ENCODE results near the gene TSPAN18. TPM values are rescaled to one million over a fixed set of nuclear protein-coding genes. Genes with fewer than 3 reads are reported as not detected.

The TSPAN18 gene
- total RNA-seq, 3 donors from 2014 or later: 1.0 to 2.0 (median 1.8) TPM

DNA sequence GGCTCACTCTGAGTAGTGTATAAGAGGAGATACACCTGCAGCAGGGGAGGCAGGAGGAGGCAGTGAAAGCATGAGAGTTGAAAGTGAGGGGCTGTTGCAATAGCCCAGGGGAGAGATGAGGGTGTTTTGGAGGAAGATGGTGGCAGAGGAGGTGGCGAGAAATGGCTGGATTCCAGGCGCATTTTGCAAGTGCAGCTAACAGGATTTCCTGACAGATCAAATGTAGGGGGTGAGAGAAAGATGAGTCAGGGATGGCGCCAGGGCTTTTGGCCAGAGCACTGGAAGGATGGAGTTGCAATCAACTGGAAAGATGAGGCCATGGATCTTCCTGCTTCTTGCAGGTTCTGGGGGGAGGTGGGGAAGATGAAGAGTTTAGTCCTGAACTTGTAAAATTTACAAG, 16.8 kb upstream of the TSPAN18 start:
- intact Hi-C loops (cut with DNase I; ENCODE audit: low total_unique reads): no loop called here
- Histone ChIP-seq H3K27ac (no peak overlapping the region), H3K4me3 (no peak overlapping the region), H3K9me3 (no peaks in the 10 kb centered on the region), H3K36me3 (no peaks in the 10 kb centered on the region), H3K27me3 (no peaks in the 10 kb centered on the region), H3K4me1 (no peaks in the 10 kb centered on the region)
- DNase-seq (ENCODE audit: low spot score in 2 of 2): no peak
- TF ChIP-seq, protein P1, sequence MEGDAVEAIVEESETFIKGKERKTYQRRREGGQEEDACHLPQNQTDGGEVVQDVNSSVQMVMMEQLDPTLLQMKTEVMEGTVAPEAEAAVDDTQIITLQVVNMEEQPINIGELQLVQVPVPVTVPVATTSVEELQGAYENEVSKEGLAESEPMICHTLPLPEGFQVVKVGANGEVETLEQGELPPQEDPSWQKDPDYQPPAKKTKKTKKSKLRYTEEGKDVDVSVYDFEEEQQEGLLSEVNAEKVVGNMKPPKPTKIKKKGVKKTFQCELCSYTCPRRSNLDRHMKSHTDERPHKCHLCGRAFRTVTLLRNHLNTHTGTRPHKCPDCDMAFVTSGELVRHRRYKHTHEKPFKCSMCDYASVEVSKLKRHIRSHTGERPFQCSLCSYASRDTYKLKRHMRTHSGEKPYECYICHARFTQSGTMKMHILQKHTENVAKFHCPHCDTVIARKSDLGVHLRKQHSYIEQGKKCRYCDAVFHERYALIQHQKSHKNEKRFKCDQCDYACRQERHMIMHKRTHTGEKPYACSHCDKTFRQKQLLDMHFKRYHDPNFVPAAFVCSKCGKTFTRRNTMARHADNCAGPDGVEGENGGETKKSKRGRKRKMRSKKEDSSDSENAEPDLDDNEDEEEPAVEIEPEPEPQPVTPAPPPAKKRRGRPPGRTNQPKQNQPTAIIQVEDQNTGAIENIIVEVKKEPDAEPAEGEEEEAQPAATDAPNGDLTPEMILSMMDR (IDR thresholded peaks at IDR 0.05): no peak
- TF ChIP-seq POLR2A (IDR thresholded peaks at IDR 0.05) (no peak), POLR2AphosphoS5 (IDR thresholded peaks at IDR 0.05) (no peak)

GRCh38 chr11:44711113-44711786, 15.5 kb upstream of the TSPAN18 start:
- no peak for TF ChIP-seq POLR2AphosphoS5 (IDR thresholded peaks at IDR 0.05)
- TF ChIP-seq, protein P1 (IDR thresholded peaks at IDR 0.05): no peak
- TF ChIP-seq POLR2A (IDR thresholded peaks at IDR 0.05): no peak
- intact Hi-C loops (cut with DNase I; ENCODE audit: low total_unique reads): no loop called here
- Histone ChIP-seq H3K4me3 (no peak overlapping the region), H3K27me3 (no peaks in the 10 kb centered on the region), H3K27ac (no peak overlapping the region), H3K36me3 (no peaks in the 10 kb centered on the region), H3K4me1 (no peaks in the 10 kb centered on the region), H3K9me3 (no peaks in the 10 kb centered on the region)
- no peak for DNase-seq (ENCODE audit: low spot score in 2 of 2)

DNA sequence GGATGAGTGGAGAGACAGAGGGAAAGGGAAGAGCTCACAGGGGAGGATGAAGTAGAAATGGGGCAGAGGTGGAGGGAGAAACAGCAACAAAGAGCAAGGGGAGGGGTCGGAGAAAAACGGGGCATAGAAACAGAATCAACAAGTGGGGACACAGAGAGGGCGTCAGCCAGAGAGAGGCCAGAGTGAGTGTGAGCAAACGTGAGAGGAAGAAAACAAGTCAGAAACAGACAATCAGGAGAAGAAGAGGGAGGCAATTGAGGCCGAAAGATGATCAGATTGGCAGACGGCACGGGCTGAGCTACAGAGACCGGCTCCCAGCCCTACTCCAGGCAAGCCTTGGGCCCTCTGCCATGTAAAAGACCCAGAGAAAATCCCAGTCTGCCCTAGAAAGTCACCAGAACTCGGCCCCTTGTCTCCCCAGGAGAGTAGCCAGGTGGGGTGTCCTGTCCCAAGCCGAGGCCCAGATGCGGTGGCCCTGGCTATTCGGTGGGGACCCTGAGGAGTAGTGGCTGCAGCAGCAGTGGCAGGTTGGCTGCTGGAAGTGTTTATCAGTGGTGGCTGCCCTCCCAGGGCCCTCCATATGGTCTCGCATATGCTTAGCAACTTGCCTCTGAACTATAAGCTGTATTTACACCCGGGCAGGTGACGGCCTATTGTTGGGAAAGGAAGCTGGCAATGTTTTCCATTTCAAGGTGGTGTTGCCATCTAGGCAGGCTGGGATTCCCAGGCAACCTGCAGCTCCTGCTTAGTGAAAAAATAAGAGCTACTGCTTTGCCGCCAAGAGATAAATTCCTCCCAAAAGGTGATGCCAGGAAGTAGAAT, 14.8 kb upstream of the TSPAN18 start:
- no peak for DNase-seq (ENCODE audit: low spot score in 2 of 2)
- H3K36me3 ChIP-seq: no peaks in the 10 kb centered on the region
- no peaks in the 10 kb centered on the region for H3K27me3 ChIP-seq
- intact Hi-C loops (cut with DNase I; ENCODE audit: low total_unique reads): no loop called here
- TF ChIP-seq POLR2A (IDR thresholded peaks at IDR 0.05): no peak
- no peak overlapping the region for H3K4me3 ChIP-seq
- no peaks in the 10 kb centered on the region for H3K9me3 ChIP-seq
- H3K4me1 ChIP-seq: no peaks in the 10 kb centered on the region
- no peak overlapping the region for H3K27ac ChIP-seq

- H3K4me1 ChIP-seq: no peaks in the 10 kb centered on the region
- no peaks in the 10 kb centered on the region for H3K27me3 ChIP-seq
- H3K9me3 ChIP-seq: no peaks in the 10 kb centered on the region
- H3K27ac ChIP-seq: no peak overlapping the region
- DNase-seq (ENCODE audit: low spot score in 2 of 2): no peak
- H3K36me3 ChIP-seq: no peaks in the 10 kb centered on the region
- no peak overlapping the region for H3K4me3 ChIP-seq
- intact Hi-C loops (cut with DNase I; ENCODE audit: low total_unique reads): no loop called here
- TF ChIP-seq POLR2A (IDR thresholded peaks at IDR 0.05): no peak
- TF ChIP-seq, protein P1 (IDR thresholded peaks at IDR 0.05): no peak
- no peak for TF ChIP-seq POLR2AphosphoS5 (IDR thresholded peaks at IDR 0.05)
These were observed 13.7 kb upstream of the TSPAN18 start for GRCh38 chr11:44713022-44713421.

GRCh38 chr11:44716256-44716655, 10.5 kb upstream of the TSPAN18 start:
- no peaks in the 10 kb centered on the region for H3K27me3 ChIP-seq
- no peaks in the 10 kb centered on the region for H3K9me3 ChIP-seq
- no peaks in the 10 kb centered on the region for H3K4me1 ChIP-seq
- intact Hi-C loops (cut with DNase I; ENCODE audit: low total_unique reads): no loop called here
- H3K27ac ChIP-seq: no peak overlapping the region
- no peak overlapping the region for H3K4me3 ChIP-seq
- no peak for DNase-seq (ENCODE audit: low spot score in 2 of 2)
- TF ChIP-seq, protein P1 (IDR thresholded peaks at IDR 0.05): no peak
- no peak for TF ChIP-seq POLR2AphosphoS5 (IDR thresholded peaks at IDR 0.05)
- TF ChIP-seq POLR2A (IDR thresholded peaks at IDR 0.05): no peak
- no peaks in the 10 kb centered on the region for H3K36me3 ChIP-seq

Measured in breast epithelium (tissue), 4 donors.